HepG2 (cell line): ENCODE data around the gene UBR4. TPM values are rescaled to one million over a fixed set of nuclear protein-coding genes. Genes with fewer than 3 reads are reported as not detected.

Source experiments
- ATAC-seq: fragments of 200-7000 bp; cut with Tn5 transposase; 3 replicates; pipeline ENCODE4 v1.9.1; 2020; ENCODE audit warnings: mild to moderate bottlenecking, moderate library complexity
- BruUV-seq: library from RNA; stranded (reverse); fragments of 400-500 nt; replicated peaks from 2 replicates; lab custom pipeline; 2021; lab: Mats Ljungman, UMichigan
- CTCF ChIA-PET: fragments of 300-600 bp; formaldehyde crosslinking; extraction: SDS; loops from one replicate; lab custom pipeline; 2021; ENCODE audit warnings: low total read pairs, inconsistent platforms, low intra/inter-chr PET ratio; lab: Yijun Ruan, JAX
- POLR2A ChIA-PET: fragments of 350-600 bp; sonication (Branson Sonifier 250); formaldehyde crosslinking; loops from one replicate; lab custom pipeline; 2020; ENCODE audit warnings: antibody characterized with exemption, inconsistent platforms; lab: Yijun Ruan, JAX
- DNase-seq: peaks from one replicate; pipeline ENCODE4 v3.0.0-alpha.2; 2015; ENCODE audit warnings: low spot score
- FAIRE-seq: peaks from 3 replicates; lab custom pipeline; 2011; peaks lifted over from hg19 to GRCh38; lab: Jason Lieb, UNC
- H2AFZ ChIP-seq: one replicate; pipeline ENCODE4 v1.6.1; 2011; ENCODE audit warnings: low read length, inconsistent platforms
- H3K27ac ChIP-seq: fragments of 300-600 bp; 3 replicates; pipeline ENCODE4 v1.8.0; 2011; ENCODE audit warnings: mixed run types, mild to moderate bottlenecking, mixed read lengths, low read length, inconsistent platforms; ENCODE audit not compliant: insufficient read depth; ENCODE audit errors: extremely low read length
- H3K27me3 ChIP-seq, 2 experiments: fragments of 200-600 bp in 1 of 2; 2 replicates in 1 of 2; 3 replicates in 1 of 2; pipeline versions ENCODE4 v1.6.0 to v1.8.0; 2011; ENCODE audit warnings: low read length in 2 of 2, mild to moderate bottlenecking in 2 of 2, moderate library complexity in 2 of 2, inconsistent platforms in 1 of 2; ENCODE audit not compliant: insufficient read depth in 2 of 2, control insufficient read depth in 1 of 2
- H3K36me3 ChIP-seq, 2 experiments: fragments of 200-600 bp in 1 of 2; replicated peaks in 1 of 2; 2 replicates in 1 of 2; 3 replicates in 1 of 2; pipeline versions ENCODE4 v1.5.1 to v1.8.0; 2011; ENCODE audit warnings: low read length in 2 of 2, inconsistent platforms in 1 of 2; ENCODE audit not compliant: insufficient read depth in 2 of 2, control insufficient read depth in 1 of 2
- H3K4me1 ChIP-seq: 2 replicates; pipeline ENCODE4 v1.5.1; 2012; ENCODE audit warnings: low read length, inconsistent platforms; ENCODE audit not compliant: insufficient read depth
- H3K4me2 ChIP-seq: 2 replicates; pipeline ENCODE4 v1.6.0; 2011; ENCODE audit warnings: low read depth, low read length, inconsistent platforms
- H3K4me3 ChIP-seq, 3 experiments: fragments of 200-600 bp in 1 of 3; sonication (generic), shearing (Covaris generic) in 1 of 3; replicated peaks in 1 of 3; 2 replicates each; pipeline ENCODE4 v1.5.1; 2011 to 2016; ENCODE audit warnings: low read length in 3 of 3, inconsistent platforms in 2 of 3, low read depth in 2 of 3, mild to moderate bottlenecking in 2 of 3, control low read depth in 1 of 3, mixed read lengths in 1 of 3; ENCODE audit not compliant: insufficient read depth in 1 of 3
- H3K79me2 ChIP-seq: one replicate; pipeline ENCODE4 v1.6.1; 2011; ENCODE audit warnings: low read length, inconsistent platforms; ENCODE audit not compliant: insufficient read depth
- H3K9ac ChIP-seq: 2 replicates; pipeline ENCODE4 v1.6.0; 2011; ENCODE audit warnings: mild to moderate bottlenecking, low read depth, low read length, inconsistent platforms; ENCODE audit not compliant: insufficient read depth
- H3K9me3 ChIP-seq: 2 replicates; pipeline ENCODE4 v1.5.1; 2012; ENCODE audit warnings: mild to moderate bottlenecking, low read length
- H4K20me1 ChIP-seq: 2 replicates; pipeline ENCODE4 v1.6.0; 2011; ENCODE audit warnings: inconsistent platforms, mild to moderate bottlenecking, low read length, moderate library complexity; ENCODE audit not compliant: insufficient read depth
- AKNA ChIP-seq: sonication (generic); formaldehyde crosslinking; IDR thresholded peaks from 2 replicates; pipeline ENCODE4 v1.4.0; 2020; ENCODE audit warnings: missing genetic modification reagents, borderline replicate concordance
- HNF4G ChIP-seq, 2 experiments: sonication (generic) in 1 of 2; formaldehyde crosslinking in 1 of 2; IDR thresholded peaks; 2 replicates each; pipeline versions ENCODE4 v1.4.0 to v1.6.1; 2011 to 2020; ENCODE audit warnings: borderline replicate concordance in 2 of 2, low read depth in 2 of 2, mild to moderate bottlenecking in 2 of 2, low read length in 1 of 2, missing genetic modification reagents in 1 of 2, moderate library complexity in 1 of 2
- IKZF1 ChIP-seq: fragments of 450-650 bp; IDR thresholded peaks from 2 replicates; pipeline ENCODE4 v1.7.1; 2016
- JUNB ChIP-seq: sonication (generic); formaldehyde crosslinking; IDR thresholded peaks from 2 replicates; pipeline ENCODE4 v1.8.0; 2022; ENCODE audit warnings: missing genetic modification reagents, mild to moderate bottlenecking, borderline replicate concordance
- MAFG ChIP-seq: sonication (generic); formaldehyde crosslinking; IDR thresholded peaks from 2 replicates; pipeline ENCODE4 v1.5.1; 2020; ENCODE audit warnings: mild to moderate bottlenecking, missing genetic modification reagents
- NFE2L1 ChIP-seq: sonication (generic); formaldehyde crosslinking; IDR thresholded peaks from 2 replicates; pipeline ENCODE4 v1.4.0; 2020; ENCODE audit warnings: missing genetic modification reagents, mild to moderate bottlenecking, borderline replicate concordance
- NFKB2 ChIP-seq: sonication (generic); formaldehyde crosslinking; IDR thresholded peaks from 2 replicates; pipeline ENCODE4 v1.4.0; 2020; ENCODE audit warnings: missing genetic modification reagents, borderline replicate concordance
- RCOR2 ChIP-seq: IDR thresholded peaks from 2 replicates; pipeline ENCODE4 v1.6.1; 2016; ENCODE audit warnings: missing biosample characterization, missing genetic modification reagents
- SNAPC4 ChIP-seq: sonication (generic); formaldehyde crosslinking; IDR thresholded peaks from 2 replicates; pipeline ENCODE4 v1.4.0; 2020; ENCODE audit warnings: mild to moderate bottlenecking, missing genetic modification reagents
- ZKSCAN5 ChIP-seq: sonication (generic); formaldehyde crosslinking; IDR thresholded peaks from 2 replicates; pipeline ENCODE4 v1.5.1; 2020; ENCODE audit warnings: mild to moderate bottlenecking, missing genetic modification reagents
- ZNF337 ChIP-seq: sonication (generic); formaldehyde crosslinking; IDR thresholded peaks from 2 replicates; pipeline ENCODE4 v1.5.1; 2020; ENCODE audit warnings: missing genetic modification reagents, low read depth, mild to moderate bottlenecking, borderline replicate concordance
- ZNF703 ChIP-seq: sonication (generic); formaldehyde crosslinking; IDR thresholded peaks from 2 replicates; pipeline ENCODE4 v1.5.1; 2020; ENCODE audit warnings: missing genetic modification reagents, mild to moderate bottlenecking, moderate library complexity, borderline replicate concordance
- ZNF788 ChIP-seq: sonication (generic); formaldehyde crosslinking; IDR thresholded peaks from 2 replicates; pipeline ENCODE4 v1.5.0; 2020; ENCODE audit warnings: mild to moderate bottlenecking, missing genetic modification reagents, borderline replicate concordance
- WGBS: methylation state at CpG from one replicate; pipeline ENCODE4 v1.1.6; 2017; ENCODE audit warnings: low lambda C conversion rate; 5-methylcytosine and 5-hydroxymethylcytosine counted together
- in situ Hi-C: cut with HindIII; loops from 2 replicates; pipeline ENCODE4 v1.10.0; 2017; ENCODE audit warnings: low pct_unique_long_range_greater_than_20kb; ENCODE audit not compliant: extremely low pct_ligation_motif_present
- intact Hi-C: fragments of 100-400 bp; cut with micrococcal nuclease; formaldehyde crosslinking; loops from one replicate; pipeline ENCODE4 v1.10.0; 2022; ENCODE audit not compliant: unreplicated experiment
- polyA plus RNA-seq, 8 experiments: library from polyadenylated mRNA; depleted of rRNA in 3 of 8; stranded (reverse) in 7 of 8; unstranded in 1 of 8; fragments of >200 nt; fragmentation: Illumina TruSeq in 4 of 8; extraction: Trizol in 4 of 8; gene quantifications; 2 replicates each; pipeline versions ENCODE4 v1.2.1 to v1.2.3, GENCODE V29; 2011 to 2016; ENCODE audit warnings: low read depth in 4 of 8, missing spikeins in 1 of 8, mixed read lengths in 1 of 8; ENCODE audit not compliant: insufficient read depth in 1 of 8
- total RNA-seq, 5 experiments: library from RNA; depleted of rRNA; stranded (reverse); fragments of >200 nt; fragmentation: Illumina TruSeq; extraction: Trizol; gene quantifications; 2 replicates each; pipeline ENCODE4 v1.2.3, GENCODE V29; 2016; ENCODE audit warnings: low read depth in 1 of 5

The UBR4 gene
- total and polyA plus RNA-seq, 2 of the 13 experiments (the other 11 are each of a cell fraction or from before 2014, with no cell fraction given): 59.1 to 106 TPM

- H3K4me2 ChIP-seq: no peak overlapping the region
- ChIA-PET CTCF (interaction anchor here (2.0 kb wide), 1 partner anchor 200 kb away, joined by 11 read pairs; no protein-coding TSS in a partner anchor), POLR2A (no interaction called here)
- no peaks in the 10 kb centered on the region for H3K79me2 ChIP-seq
- no peaks in the 10 kb centered on the region for H3K27me3 ChIP-seq
- DNase-seq: no peak
- H3K36me3 ChIP-seq: peaks cover 65 to 95% of the 10 kb centered on the region in 2 experiments
- H4K20me1 ChIP-seq: no peaks in the 10 kb centered on the region
- H3K9ac ChIP-seq: no peak overlapping the region
- no peaks in the 10 kb centered on the region for H3K4me1 ChIP-seq
- no peak overlapping the region for H2AFZ ChIP-seq
- no peak for ATAC-seq
- in situ Hi-C loops (no loop called here), intact Hi-C loops (no loop called here)
- H3K9me3 ChIP-seq: no peaks in the 10 kb centered on the region
- no peak for FAIRE-seq
- BruUV-seq: no TSS peak
- 100% methylated on average over 6 of the region's 7 CpGs for WGBS
- no peak overlapping the region for H3K27ac ChIP-seq
- no peak overlapping the region for H3K4me3 ChIP-seq
- TF ChIP-seq ZNF337 (CRISPR knock-in tag): no peak
- TF ChIP-seq HNF4G (IDR thresholded peaks at IDR 0.05; ENCODE audit: borderline replicate concordance, low read depth, low read length): no peak
- TF ChIP-seq HNF4G (CRISPR knock-in tag; IDR thresholded peaks at IDR 0.05; ENCODE audit: borderline replicate concordance, low read depth): no peak
- TF ChIP-seq ZNF703 (CRISPR knock-in tag): no peak
- TF ChIP-seq IKZF1: no peak
- no peak for TF ChIP-seq NFKB2 (CRISPR knock-in tag)
- TF ChIP-seq RCOR2 (CRISPR knock-in tag): no peak
- TF ChIP-seq AKNA (CRISPR knock-in tag): no peak
- TF ChIP-seq SNAPC4: no peak
- no peak for TF ChIP-seq MAFG (CRISPR knock-in tag)
- TF ChIP-seq JUNB (CRISPR knock-in tag): no peak
- TF ChIP-seq NFE2L1 (CRISPR knock-in tag): no peak
- no peak for TF ChIP-seq ZKSCAN5
- no peak for TF ChIP-seq ZNF788 (CRISPR knock-in tag)
These were observed 97.0 kb downstream of the UBR4 start for GRCh38 chr1:19112891-19113696.
